HG03469 (cell line): ENCODE data around the gene NSRP1.
"Not testable (repeated sequence)": the region's sequence is repeated elsewhere in the genome, so short reads cannot be mapped to it uniquely, and the experiment has no call there.

Experiments
- ATAC-seq: cut with Tn5 transposase; IDR thresholded peaks from one replicate; pipeline ENCODE4 v1.9.1; 2021; ENCODE audit warnings: mild to moderate bottlenecking, moderate library complexity, moderate number of reproducible peaks; ENCODE audit not compliant: unreplicated experiment

Gene NSRP1

DNA sequence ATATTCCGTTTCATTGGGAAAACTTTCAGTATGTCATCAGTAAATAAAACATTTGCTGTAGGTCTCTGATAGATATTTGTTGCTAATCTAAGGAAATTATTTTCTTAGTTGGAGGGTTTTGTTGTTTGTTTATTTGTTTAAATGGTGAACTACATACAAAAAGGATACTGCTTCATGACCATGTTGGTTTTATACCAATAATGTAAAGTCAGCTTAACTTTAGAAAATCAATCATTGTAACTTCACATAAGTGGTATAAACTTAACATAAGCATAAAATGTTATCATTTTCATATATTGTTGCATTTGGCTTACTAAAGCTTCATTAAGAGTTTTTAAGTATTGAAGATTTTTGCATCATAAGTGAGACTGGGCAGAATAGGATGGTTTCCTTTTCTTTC lies 57.9 kb downstream of the NSRP1 start:
- ATAC-seq = no peak

DNA sequence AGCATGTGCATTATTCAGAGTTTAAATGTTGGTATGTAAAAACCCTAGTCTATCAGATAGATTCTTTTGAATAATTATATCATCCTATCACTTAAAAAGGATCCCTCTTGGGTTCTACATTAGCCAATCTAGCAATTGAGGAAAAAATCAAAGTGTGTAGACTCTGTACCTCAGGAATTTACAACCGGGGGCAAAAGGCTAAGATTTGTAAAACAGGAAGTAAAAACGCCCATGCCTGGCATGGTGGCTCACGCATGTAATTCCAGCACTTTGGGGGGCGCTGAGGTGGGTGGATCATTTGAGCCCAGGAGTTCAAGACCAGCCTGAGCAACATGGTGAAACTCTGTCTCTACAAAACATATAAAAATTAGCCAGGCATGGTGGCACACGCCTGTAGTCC lies 60.2 kb downstream of the NSRP1 start:
- ATAC-seq = no peak

- no peak for ATAC-seq
Observed at GRCh38 chr17:30186761-30187160, 70.1 kb downstream of the NSRP1 start.

GRCh38 chr17:30187573-30187972 lies 71.0 kb downstream of the NSRP1 start:
- no peak for ATAC-seq

DNA sequence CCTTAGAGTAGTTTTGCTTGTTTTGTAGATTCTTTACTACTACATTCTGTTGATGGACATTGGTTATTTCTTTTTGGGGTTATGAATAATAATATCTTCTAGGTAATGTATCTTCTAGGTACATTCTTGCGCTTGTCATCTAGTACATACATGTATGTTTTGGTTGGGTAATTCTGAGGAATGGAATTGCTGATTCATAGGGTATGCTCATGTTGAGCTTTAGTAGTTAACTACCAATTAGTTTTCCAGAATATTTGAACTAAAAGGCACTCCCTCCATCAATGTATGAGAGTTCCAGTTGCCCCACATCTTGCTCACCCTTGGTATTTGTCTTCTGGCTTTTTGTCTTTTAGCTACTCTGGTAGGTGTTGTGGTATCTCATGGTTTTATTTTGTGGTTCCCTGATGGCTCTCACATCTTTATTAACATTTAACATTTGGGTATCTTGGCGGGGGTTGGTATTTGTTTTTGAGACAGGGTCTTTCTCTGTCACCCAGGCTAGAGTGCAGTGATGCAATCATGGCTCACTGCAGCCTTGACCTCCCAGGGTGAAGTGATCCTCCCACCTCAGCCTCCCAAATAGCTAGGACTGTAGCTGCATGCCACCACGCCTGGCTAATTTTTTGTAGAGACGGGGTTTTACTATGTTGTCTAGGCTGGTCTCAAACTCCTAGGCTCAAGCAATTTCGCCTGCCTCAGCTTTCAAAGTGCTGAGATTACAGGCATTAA lies 71.8 kb downstream of the NSRP1 start:
- no peak for ATAC-seq

DNA sequence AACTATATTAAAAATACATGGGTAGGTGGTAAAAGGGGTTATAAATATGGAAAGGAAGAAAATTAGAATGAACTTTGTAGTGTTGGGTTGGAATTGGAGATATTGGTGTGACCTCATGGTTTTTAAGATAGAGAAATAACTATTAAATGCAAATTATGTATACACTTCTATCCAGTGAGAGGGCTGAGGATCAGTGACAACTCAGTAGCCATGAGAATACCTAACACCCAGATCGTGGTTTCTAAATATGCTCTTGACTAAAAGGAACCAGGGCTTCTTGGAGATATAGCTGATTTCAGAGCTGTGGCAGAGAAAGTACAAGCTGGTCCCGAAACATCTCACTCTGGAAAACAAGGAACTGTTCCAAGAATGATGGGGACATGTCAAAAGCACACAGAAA lies 74.5 kb downstream of the NSRP1 start:
- ATAC-seq = no peak

- ATAC-seq = no peak
Observed at GRCh38 chr17:30196504-30196903, 79.9 kb downstream of the NSRP1 start.

- ATAC-seq = no peak
Observed at GRCh38 chr17:30197416-30197815, 80.8 kb downstream of the NSRP1 start.

DNA sequence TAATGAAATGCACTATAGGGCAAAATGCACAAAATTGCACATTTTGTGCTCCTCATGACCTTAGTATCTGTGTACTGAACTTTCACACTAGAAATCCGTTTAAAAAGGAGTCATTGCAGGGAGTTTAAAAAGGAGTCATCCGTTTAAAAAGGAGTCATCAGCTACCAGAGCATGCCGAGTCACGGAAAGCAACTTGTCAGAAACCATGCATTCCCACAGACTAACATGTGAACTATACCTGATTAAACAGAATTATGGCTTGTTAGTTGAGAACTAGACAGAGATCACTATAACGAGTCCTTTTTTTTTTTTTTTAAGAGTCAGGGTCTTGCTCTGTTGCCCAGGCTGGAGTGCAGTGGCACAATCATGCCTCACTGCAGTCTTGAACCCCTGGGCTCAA lies 83.0 kb downstream of the NSRP1 start:
- no peak for ATAC-seq

DNA sequence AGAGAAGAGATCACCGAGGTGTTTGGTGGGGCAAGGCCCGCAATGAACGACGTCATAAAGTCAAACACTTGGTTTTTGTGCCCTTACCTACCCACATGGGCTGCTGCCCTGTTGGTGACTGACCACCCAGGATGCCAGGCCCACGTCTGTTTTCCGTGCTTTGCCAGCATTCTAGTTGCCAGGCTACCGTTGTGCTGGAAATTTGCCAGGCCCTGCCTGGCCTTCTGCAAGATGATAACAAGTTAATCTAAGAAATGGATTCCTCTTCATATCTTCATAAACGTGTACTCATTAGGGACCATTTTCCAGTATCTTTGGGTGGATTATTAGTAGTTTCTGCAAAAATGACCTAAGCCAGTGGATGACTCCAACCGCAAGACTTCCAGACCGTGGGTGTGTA lies 83.5 kb downstream of the NSRP1 start:
- no peak for ATAC-seq

DNA sequence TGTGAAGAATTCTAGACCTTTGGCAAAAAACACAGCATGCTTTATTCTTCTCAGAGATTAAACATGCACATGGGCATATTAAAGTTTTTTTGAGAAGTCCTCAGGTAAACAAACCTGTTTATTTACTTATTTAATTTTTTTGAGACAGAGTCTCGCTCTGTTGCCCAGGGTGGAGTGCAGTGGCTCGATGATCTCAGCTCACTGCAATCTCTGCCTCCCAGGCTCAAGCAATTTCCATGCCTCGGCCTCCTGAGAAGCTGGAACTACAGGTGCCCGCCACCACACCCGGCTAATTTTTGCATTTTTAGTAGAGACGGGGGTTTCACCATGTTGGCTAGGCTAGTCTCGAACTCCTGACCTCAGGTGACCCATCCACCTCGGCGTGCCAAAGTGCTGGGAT lies 84.0 kb downstream of the NSRP1 start:
- ATAC-seq = not testable (repeated sequence)

DNA sequence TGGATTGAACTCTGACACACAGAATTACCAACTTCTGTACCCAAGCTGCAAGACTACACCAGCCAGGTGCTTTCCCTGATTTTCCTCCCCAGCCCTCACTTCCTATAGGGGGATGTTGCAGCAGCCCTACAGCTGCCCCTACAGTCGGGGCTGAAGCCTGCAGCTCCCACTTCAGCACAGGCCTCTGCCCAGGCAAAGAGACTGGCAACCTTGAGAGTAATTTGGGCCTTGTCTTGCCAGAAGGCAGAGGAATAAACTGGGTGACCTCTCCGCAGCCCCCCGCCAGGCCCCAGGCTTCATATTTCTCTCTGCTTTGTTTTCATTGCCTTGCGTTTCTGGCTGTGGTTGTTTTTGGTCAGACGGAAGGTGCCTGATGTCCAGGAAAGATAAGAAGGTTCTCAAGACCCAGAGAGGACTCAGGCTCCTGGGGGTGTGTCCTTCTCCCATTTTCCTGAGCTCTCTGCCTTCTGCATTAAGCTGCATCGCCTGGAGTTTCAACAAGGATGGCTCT lies 86.9 kb downstream of the NSRP1 start:
- no peak for ATAC-seq

DNA sequence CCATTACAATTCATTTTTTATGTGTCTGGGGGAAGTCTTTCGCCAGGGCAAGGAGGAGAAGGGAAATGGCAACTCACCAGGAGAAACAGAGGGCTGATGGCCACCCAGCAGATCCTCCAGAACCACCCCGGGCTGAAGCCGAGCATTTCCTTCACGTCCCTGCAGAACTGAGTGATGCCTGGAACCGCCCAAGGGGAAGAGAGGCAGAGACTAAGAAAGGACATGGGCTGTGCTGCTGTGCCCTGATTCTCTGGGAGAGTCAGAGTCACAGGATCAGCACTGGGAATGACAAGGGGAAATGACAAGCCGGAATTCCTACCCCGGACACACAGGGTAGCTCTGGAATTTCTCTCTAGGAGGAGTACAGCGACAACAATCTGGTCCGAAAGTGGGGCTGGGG lies 91.0 kb downstream of the NSRP1 start:
- ATAC-seq = no peak

DNA sequence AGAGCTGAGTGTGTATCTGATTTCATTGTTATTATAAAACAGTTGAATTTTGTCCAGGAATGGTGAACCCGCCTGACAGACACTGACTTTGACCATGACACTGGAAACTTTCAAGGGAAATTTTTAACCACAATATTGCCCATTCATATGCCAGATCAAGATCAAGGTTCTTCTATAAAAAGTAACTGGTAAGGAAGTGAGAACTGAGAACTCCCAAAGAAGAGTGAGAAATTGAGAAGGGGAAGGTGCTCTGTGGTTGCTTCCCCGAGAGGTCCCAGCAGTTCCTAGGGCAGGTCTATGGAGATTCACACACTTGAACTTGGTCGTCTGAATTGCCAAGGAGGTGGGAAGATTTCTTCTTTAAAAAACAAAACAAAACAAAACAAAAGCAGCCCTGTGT lies 91.6 kb downstream of the NSRP1 start:
- no peak for ATAC-seq

- no peak for ATAC-seq
Observed at GRCh38 chr17:30209930-30210329, 93.3 kb downstream of the NSRP1 start.

GRCh38 chr17:30210366-30210765 lies 93.8 kb downstream of the NSRP1 start:
- ATAC-seq = no peak

- no peak for ATAC-seq
Observed at GRCh38 chr17:30210901-30211300, 94.3 kb downstream of the NSRP1 start.

DNA sequence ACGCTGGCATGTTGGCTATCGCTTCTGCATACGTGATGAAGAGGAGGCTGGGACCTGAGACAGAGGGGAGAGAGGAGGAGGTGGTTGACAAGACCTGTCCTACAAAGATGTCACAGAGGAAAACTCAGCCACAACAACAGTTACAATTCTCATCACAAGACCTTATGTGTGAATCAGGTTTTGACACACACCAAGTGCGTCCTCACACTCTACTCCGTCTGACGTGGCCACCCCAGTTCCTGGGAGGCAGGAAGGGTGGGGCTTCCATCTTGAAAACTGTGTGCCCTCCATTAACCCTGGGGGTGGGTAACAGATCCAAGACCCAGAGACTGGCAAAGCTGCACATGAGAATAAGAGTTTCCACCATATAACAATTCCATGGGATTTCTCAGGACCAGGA lies 94.8 kb downstream of the NSRP1 start:
- no peak for ATAC-seq

- no peak for ATAC-seq
Observed at GRCh38 chr17:30212750-30213149, 96.1 kb downstream of the NSRP1 start.

- no peak for ATAC-seq
Observed at GRCh38 chr17:30217054-30217453, 100.4 kb downstream of the NSRP1 start.

DNA sequence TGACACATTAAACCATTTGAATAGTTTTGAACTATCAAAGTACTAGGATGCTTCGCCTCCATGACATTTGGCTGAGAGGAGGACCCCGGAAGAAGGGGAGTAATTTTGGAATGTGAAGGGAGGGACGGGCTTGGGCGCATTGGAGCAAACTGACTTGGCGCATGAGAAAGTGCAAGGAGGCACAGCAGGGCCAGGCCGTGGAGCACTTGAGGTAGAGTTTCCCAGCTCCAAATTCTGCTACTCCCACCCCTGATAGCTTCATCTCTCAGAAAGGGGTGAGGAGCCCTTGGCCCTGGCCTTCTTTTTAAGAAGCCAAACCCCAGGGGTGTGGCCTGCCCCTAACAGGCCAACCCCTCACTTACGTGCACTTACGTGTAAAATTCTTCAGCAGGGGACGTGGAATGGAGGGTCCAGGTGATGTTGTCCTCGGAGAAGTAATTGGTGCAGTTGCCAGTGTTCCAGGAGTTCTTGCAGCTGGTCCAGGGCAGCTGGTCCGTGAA lies 101.2 kb downstream of the NSRP1 start:
- ATAC-seq = no peak

- ATAC-seq = no peak
Observed at GRCh38 chr17:30218799-30219198, 102.2 kb downstream of the NSRP1 start.

DNA sequence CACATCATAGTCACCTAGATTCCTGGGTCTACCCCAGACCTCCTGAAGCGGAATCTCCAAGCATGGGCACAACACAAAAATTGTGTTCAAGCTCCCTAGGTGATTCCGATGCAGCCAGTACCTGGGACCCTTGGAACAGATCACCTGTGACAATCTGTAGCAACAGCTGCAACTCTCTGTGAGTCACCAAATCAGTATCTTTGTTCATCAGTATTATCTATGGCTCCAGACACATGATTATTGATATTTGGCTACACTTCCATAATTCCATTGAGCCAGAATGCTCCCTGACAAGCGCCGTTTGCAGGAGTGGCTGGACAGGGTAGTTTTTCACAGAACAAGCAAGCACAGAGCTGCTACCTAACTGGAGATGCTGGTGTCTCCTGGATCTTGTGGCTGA lies 102.7 kb downstream of the NSRP1 start:
- ATAC-seq = no peak
